MCF 10A (cell line): ENCODE data around the gene HTR2B. TPM values are rescaled to one million over a fixed set of nuclear protein-coding genes. Genes with fewer than 3 reads are reported as not detected.

ENCODE experiments used
- BruUV-seq: library from RNA; stranded (reverse); fragments of 400-500 nt; replicated peaks from 2 replicates; lab custom pipeline; 2021; lab: Mats Ljungman, UMichigan
- CTCF ChIA-PET: fragments of 300-600 bp; sonication (Branson Sonifier 250); formaldehyde crosslinking; extraction: SDS; loops from one replicate; lab custom pipeline; 2021; ENCODE audit warnings: antibody characterized with exemption, inconsistent platforms; lab: Yijun Ruan, JAX
- POLR2A ChIA-PET: fragments of 300-600, 350-650 bp; sonication (Branson Sonifier 250); formaldehyde crosslinking; extraction: SDS; loops from one replicate; lab custom pipeline; 2020; ENCODE audit warnings: antibody characterized with exemption, inconsistent platforms; lab: Yijun Ruan, JAX
- DNase-seq: peaks from one replicate; pipeline ENCODE4 v3.0.0-alpha.2; 2018; ENCODE audit not compliant: unreplicated experiment
- H3K27ac Mint-ChIP-seq: one replicate; pipeline ENCODE4 v1.8.0; 2022; ENCODE audit warnings: mild to moderate bottlenecking, low read depth, mixed read lengths; ENCODE audit not compliant: unreplicated experiment
- H3K27me3 Mint-ChIP-seq: one replicate; pipeline ENCODE4 v1.8.0; 2022; ENCODE audit warnings: mixed read lengths; ENCODE audit not compliant: insufficient read depth, unreplicated experiment
- H3K36me3 Mint-ChIP-seq: one replicate; pipeline ENCODE4 v1.8.0; 2022; ENCODE audit warnings: mild to moderate bottlenecking, moderate library complexity, mixed read lengths; ENCODE audit not compliant: insufficient read depth, unreplicated experiment
- H3K4me1 Mint-ChIP-seq: one replicate; pipeline ENCODE4 v1.8.0; 2022; ENCODE audit warnings: mixed read lengths; ENCODE audit not compliant: insufficient read depth, unreplicated experiment
- H3K4me3 Mint-ChIP-seq: one replicate; pipeline ENCODE4 v1.8.0; 2022; ENCODE audit warnings: mild to moderate bottlenecking, moderate library complexity, mixed read lengths; ENCODE audit not compliant: unreplicated experiment
- H3K9me3 Mint-ChIP-seq: one replicate; pipeline ENCODE4 v1.8.0; 2022; ENCODE audit warnings: mixed read lengths; ENCODE audit not compliant: unreplicated experiment
- CTCF ChIP-seq: fragments of 200-600 bp; IDR thresholded peaks from one replicate; pipeline ENCODE4 v1.8.0; 2022; ENCODE audit warnings: antibody characterized with exemption, mild to moderate bottlenecking; ENCODE audit not compliant: unreplicated experiment
- intact Hi-C: fragments of 100-400 bp; cut with micrococcal nuclease; formaldehyde crosslinking; loops from 2 replicates; pipeline ENCODE4 v1.14.1; 2022
- total RNA-seq: library from RNA; stranded (reverse); gene quantifications from 2 replicates; pipeline ENCODE4 v1.2.3, GENCODE V29; 2022

The HTR2B gene
- total RNA-seq, 1 experiment from 2014 or later: not detected

- POLR2A ChIA-PET: no interaction called here
- BruUV-seq: no TSS peak
- Mint-ChIP-seq H3K36me3 (peaks cover 44% of the 10 kb centered on the region), H3K4me1 (no peaks in the 10 kb centered on the region), H3K4me3 (no peak overlapping the region), H3K27ac (no peak overlapping the region), H3K27me3 (no peaks in the 10 kb centered on the region), H3K9me3 (no peaks in the 10 kb centered on the region)
- intact Hi-C loops: no loop called here
- DNase-seq: no peak
- TF ChIP-seq CTCF: no peak
- CTCF ChIA-PET: interaction anchor here (0.6 to 1.9 kb wide), 3 partner anchors 9 to 317 kb away, joined by 5 to 6 read pairs (median 5); no protein-coding TSS in a partner anchor
Measured at GRCh38 chr2:231094736-231095346, 30.0 kb downstream of the HTR2B start.

GRCh38 chr2:231093933-231094332 is 30.9 kb downstream of the HTR2B start:
- no peak for TF ChIP-seq CTCF
- Mint-ChIP-seq H3K9me3 (no peaks in the 10 kb centered on the region), H3K4me3 (no peak overlapping the region), H3K36me3 (peaks cover 45% of the 10 kb centered on the region), H3K4me1 (no peaks in the 10 kb centered on the region), H3K27ac (no peak overlapping the region), H3K27me3 (no peaks in the 10 kb centered on the region)
- CTCF ChIA-PET: interaction anchor here (0.6 kb wide), 2 partner anchors 9 to 126 kb away, joined by 3 to 5 read pairs; no protein-coding TSS in a partner anchor
- BruUV-seq: no TSS peak
- intact Hi-C loops: no loop called here
- no peak for DNase-seq
- POLR2A ChIA-PET: no interaction called here

- CTCF ChIA-PET: interaction anchor here (0.7 kb wide), 1 partner anchor 29 kb away, joined by 3 read pairs; no protein-coding TSS in a partner anchor
- TF ChIP-seq CTCF: no peak
- H3K4me1 Mint-ChIP-seq: no peaks in the 10 kb centered on the region
- DNase-seq: no peak
- H3K9me3 Mint-ChIP-seq: no peaks in the 10 kb centered on the region
- BruUV-seq: no TSS peak
- intact Hi-C loops: no loop called here
- no peak overlapping the region for H3K4me3 Mint-ChIP-seq
- no peak overlapping the region for H3K27ac Mint-ChIP-seq
- H3K27me3 Mint-ChIP-seq: no peaks in the 10 kb centered on the region
- peaks cover 61% of the 10 kb centered on the region for H3K36me3 Mint-ChIP-seq
- POLR2A ChIA-PET: interaction anchor here (0.7 kb wide), 1 partner anchor 421 kb away, joined by 3 read pairs; no protein-coding TSS in a partner anchor
Measured at GRCh38 chr2:231088754-231089153, 36.1 kb downstream of the HTR2B start.

GRCh38 chr2:231084565-231084964 is 40.3 kb downstream of the HTR2B start:
- ChIA-PET POLR2A (no interaction called here), CTCF (interaction anchor here (0.6 kb wide), 1 partner anchor 32 kb away, joined by 4 read pairs; no protein-coding TSS in a partner anchor)
- no peaks in the 10 kb centered on the region for H3K4me1 Mint-ChIP-seq
- no peaks in the 10 kb centered on the region for H3K27me3 Mint-ChIP-seq
- peaks cover 79% of the 10 kb centered on the region for H3K36me3 Mint-ChIP-seq
- TF ChIP-seq CTCF: no peak
- no peak overlapping the region for H3K27ac Mint-ChIP-seq
- H3K9me3 Mint-ChIP-seq: no peaks in the 10 kb centered on the region
- intact Hi-C loops: no loop called here
- no peak overlapping the region for H3K4me3 Mint-ChIP-seq
- no TSS peak for BruUV-seq
- no peak for DNase-seq
